HCT116 (cell line): ENCODE measurements around the gene RAVER1. TPM values are rescaled to one million over a fixed set of nuclear protein-coding genes. Genes with fewer than 3 reads are reported as not detected.
"Not testable (repeated sequence)": the region's sequence is repeated elsewhere in the genome, so short reads cannot be mapped to it uniquely, and the experiment has no call there.

Source experiments
- ATAC-seq: fragments of 200-7000 bp; cut with Tn5 transposase; 2 replicates; pipeline ENCODE4 v1.9.1; 2020; ENCODE audit warnings: mild to moderate bottlenecking, moderate library complexity
- BruUV-seq: library from RNA; stranded (reverse); fragments of 400-500 nt; replicated peaks from 2 replicates; lab custom pipeline; 2021; lab: Mats Ljungman, UMichigan
- CTCF ChIA-PET: fragments of 300-600 bp; sonication (Branson Sonifier 250); formaldehyde crosslinking; loops from one replicate; lab custom pipeline; 2021; ENCODE audit warnings: antibody characterized with exemption; lab: Charles Lee
- POLR2A ChIA-PET: fragments of 300-600, 350-600 bp; sonication (Branson Sonifier 250); formaldehyde crosslinking; loops from one replicate; lab custom pipeline; 2021; ENCODE audit warnings: antibody characterized with exemption; lab: Charles Lee
- RAD21 ChIA-PET, 2 experiments: fragments of 300-600 bp; sonication (Branson Sonifier 250); formaldehyde crosslinking; loops; one replicate each; lab custom pipeline; 2023; ENCODE audit warnings: low total read pairs in 2 of 2; ENCODE audit not compliant: uncharacterized antibody in 2 of 2, unreplicated experiment in 2 of 2, low non-redundant PET in 1 of 2; lab: Charles Lee
- DNase-seq: peaks from one replicate; pipeline ENCODE4 v3.0.0-alpha.2; 2010; ENCODE audit warnings: low read depth, low spot score
- H2AFZ ChIP-seq: fragments of 200-600 bp; shearing (Covaris generic), sonication (generic); 2 replicates; pipeline ENCODE4 v1.6.1; 2017; ENCODE audit warnings: low read depth, mixed run types, mixed read lengths, antibody characterized with exemption, low read length; ENCODE audit not compliant: poor library complexity, severe bottlenecking
- H3K27ac ChIP-seq: 2 replicates; pipeline ENCODE4 v1.5.1; 2012; ENCODE audit warnings: low read depth, low read length
- H3K27me3 ChIP-seq: fragments of 200-600 bp; sonication (generic); 2 replicates; pipeline ENCODE4 v1.6.1; 2016; ENCODE audit warnings: mixed run types, low read length, mixed read lengths; ENCODE audit not compliant: insufficient read depth
- H3K36me3 ChIP-seq, 2 experiments: fragments of 200-500 bp in 1 of 2; fragments of 200-600 bp in 1 of 2; sonication (Bioruptor generic) in 1 of 2; sonication (generic) in 1 of 2; 2 replicates each; pipeline versions ENCODE4 v1.5.1 to v1.6.1; 2014 to 2016; ENCODE audit warnings: low read length in 2 of 2, inconsistent platforms in 1 of 2, mixed read lengths in 1 of 2, mixed run types in 1 of 2; ENCODE audit not compliant: insufficient read depth in 2 of 2, control insufficient read depth in 1 of 2
- H3K4me1 ChIP-seq, 2 experiments: fragments of 200-600 bp in 1 of 2; sonication (generic) in 1 of 2; 2 replicates each; pipeline versions ENCODE4 v1.5.1 to v1.6.1; 2012 to 2017; ENCODE audit warnings: low read length in 2 of 2, inconsistent platforms in 1 of 2, mild to moderate bottlenecking in 1 of 2, mixed read lengths in 1 of 2, mixed run types in 1 of 2, moderate library complexity in 1 of 2; ENCODE audit not compliant: insufficient read depth in 2 of 2, control insufficient read depth in 1 of 2
- H3K4me2 ChIP-seq: fragments of 200-600 bp; sonication (generic); 2 replicates; pipeline ENCODE4 v1.6.1; 2017; ENCODE audit warnings: mixed run types, low read length, mixed read lengths
- H3K4me3 ChIP-seq, 2 experiments: fragments of 200-600 bp in 1 of 2; sonication (generic) in 1 of 2; replicated peaks in 1 of 2; 2 replicates each; pipeline ENCODE4 v1.5.1; 2011 to 2016; ENCODE audit warnings: low read length in 2 of 2, control low read depth in 1 of 2, low read depth in 1 of 2, mild to moderate bottlenecking in 1 of 2, mixed read lengths in 1 of 2, mixed run types in 1 of 2
- H3K79me2 ChIP-seq: fragments of 200-600 bp; sonication (generic); 2 replicates; pipeline ENCODE4 v1.6.1; 2017; ENCODE audit warnings: mild to moderate bottlenecking, mixed run types, low read length, moderate library complexity, mixed read lengths; ENCODE audit not compliant: insufficient read depth
- H3K9ac ChIP-seq: fragments of 200-600 bp; sonication (generic); 2 replicates; pipeline ENCODE4 v1.6.1; 2016; ENCODE audit warnings: low read length, mixed read lengths
- H3K9me2 ChIP-seq: fragments of 200-600 bp; sonication (generic), shearing (Covaris generic); 2 replicates; pipeline ENCODE4 v1.6.1; 2017; ENCODE audit warnings: mixed run types, mild to moderate bottlenecking, moderate library complexity; ENCODE audit not compliant: insufficient read depth
- H3K9me3 ChIP-seq, 2 experiments: fragments of 200-500 bp in 1 of 2; fragments of 200-600 bp in 1 of 2; sonication (Bioruptor generic) in 1 of 2; sonication (generic) in 1 of 2; 2 replicates each; pipeline ENCODE4 v1.6.1; 2014 to 2017; ENCODE audit warnings: low read length in 2 of 2, mixed read lengths in 2 of 2, inconsistent platforms in 1 of 2, low read depth in 1 of 2, mild to moderate bottlenecking in 1 of 2, mixed run types in 1 of 2, moderate library complexity in 1 of 2; ENCODE audit not compliant: control insufficient read depth in 1 of 2, insufficient read depth in 1 of 2
- H4K20me1 ChIP-seq: fragments of 200-600 bp; sonication (generic), shearing (Covaris generic); 2 replicates; pipeline ENCODE4 v1.6.1; 2017; ENCODE audit warnings: mixed run types, mild to moderate bottlenecking, moderate library complexity; ENCODE audit not compliant: insufficient read depth
- CBX3 ChIP-seq: IDR thresholded peaks from 2 replicates; pipeline ENCODE4 v1.6.1; 2012; ENCODE audit warnings: low read depth
- EZH2phosphoT487 ChIP-seq: fragments of 200-600 bp; IDR thresholded peaks from 2 replicates; pipeline ENCODE4 v1.6.1; 2018; ENCODE audit warnings: antibody characterized with exemption, borderline replicate concordance
- POLR2A ChIP-seq: IDR thresholded peaks from 2 replicates; pipeline ENCODE4 v1.7.0; 2011; ENCODE audit warnings: borderline replicate concordance; ENCODE audit not compliant: insufficient read depth, insufficient read length; ENCODE audit errors: extremely low read depth
- intact Hi-C: fragments of 100-400 bp; cut with micrococcal nuclease; formaldehyde crosslinking; loops from 2 replicates; pipeline ENCODE4 v1.10.0; 2022
- total RNA-seq: library from RNA; stranded (reverse); gene quantifications from one replicate; pipeline ENCODE4 v1.2.1, GENCODE V29; 2021; ENCODE audit not compliant: unreplicated experiment
- TF ChIP-seq, protein P1 (sequence below): IDR thresholded peaks from 2 replicates; pipeline ENCODE4 v1.6.1; 2012; ENCODE audit warnings: low read depth

RAVER1 gene
- total RNA-seq, 1 experiment from 2014 or later, result 71.0 TPM

DNA sequence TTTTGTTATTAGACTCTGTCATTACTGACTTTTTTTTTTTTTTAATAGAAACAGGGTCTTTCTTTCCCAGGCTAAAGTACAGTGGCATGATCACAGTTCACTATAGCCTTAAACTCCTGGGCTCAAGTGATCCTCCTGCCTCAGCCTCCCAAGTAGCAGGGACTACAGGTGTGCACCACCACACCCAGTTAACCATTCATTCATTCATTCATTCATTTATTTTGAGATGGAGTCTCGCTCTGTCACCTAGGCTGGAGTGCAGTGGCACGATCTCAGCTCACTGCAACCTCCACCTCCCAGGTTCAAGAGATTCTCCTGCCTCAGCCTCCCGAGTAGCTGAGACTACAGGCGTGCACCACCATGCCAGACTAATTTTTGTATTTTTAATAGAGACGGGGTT lies 51.3 kb downstream of the RAVER1 start:
- H3K9me2 ChIP-seq, BruUV-seq, H3K9ac ChIP-seq, ATAC-seq, H3K79me2 ChIP-seq, H3K27me3 ChIP-seq, CTCF ChIA-PET, H3K36me3 ChIP-seq, H4K20me1 ChIP-seq, H3K27ac ChIP-seq, H3K4me2 ChIP-seq, RAD21 ChIA-PET, intact Hi-C loops, H3K9me3 ChIP-seq, DNase-seq, POLR2A ChIA-PET, H3K4me3 ChIP-seq, H2AFZ ChIP-seq: not testable (repeated sequence)
- H3K4me1 ChIP-seq, result peaks cover 9 to 30% of the 10 kb centered on the region in 2 experiments

DNA sequence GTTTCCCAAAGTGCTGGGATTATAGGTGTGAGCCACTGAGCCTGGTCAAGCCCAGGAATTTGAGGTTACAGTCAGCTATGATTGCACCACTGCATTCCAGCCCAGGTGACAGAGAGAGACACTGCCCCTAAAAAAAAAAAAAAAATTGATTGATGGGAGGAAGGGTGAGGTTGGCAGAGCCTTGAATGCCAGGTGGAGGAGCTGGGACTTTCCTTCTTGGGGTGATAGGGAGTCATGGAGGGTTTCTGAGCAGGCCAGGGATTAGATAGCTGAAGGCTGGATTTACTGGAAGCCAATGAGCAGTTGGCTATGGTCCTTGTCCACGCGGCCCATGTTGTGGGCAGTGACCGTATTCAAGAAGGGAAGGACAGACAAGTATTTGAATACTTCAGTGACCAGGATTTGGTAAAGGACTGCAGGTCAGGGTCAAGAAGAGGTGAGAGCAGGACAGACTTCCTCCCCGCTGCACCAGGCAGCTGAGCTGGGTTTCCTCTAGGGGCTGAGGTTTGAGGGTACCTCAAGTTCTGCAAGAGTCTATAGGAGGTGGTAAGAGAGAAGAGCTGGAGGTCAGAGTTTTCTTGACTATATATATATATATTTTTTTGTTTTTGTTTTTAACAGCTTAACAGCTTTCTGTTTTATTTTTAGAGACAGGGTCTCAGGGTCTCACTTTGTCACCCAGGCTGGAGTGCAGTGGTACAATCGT lies 53.4 kb downstream of the RAVER1 start:
- Histone ChIP-seq H3K27ac (no peak overlapping the region), H3K9me3 (no peaks in the 10 kb centered on the region), H3K4me3 (no peak overlapping the region), H3K9ac (no peak overlapping the region), H3K9me2 (no peaks in the 10 kb centered on the region), H4K20me1 (no peaks in the 10 kb centered on the region), H3K4me2 (no peak overlapping the region), H3K4me1 (peaks cover 9 to 18% of the 10 kb centered on the region in 2 experiments), H3K27me3 (no peaks in the 10 kb centered on the region), H3K36me3 (peaks cover 0 to 5% of the 10 kb centered on the region in 2 experiments; a peak in 2 of 4 replicates), H3K79me2 (no peaks in the 10 kb centered on the region), H2AFZ (no peak overlapping the region)
- DNase-seq, result no peak
- BruUV-seq, result no TSS peak
- no peak for TF ChIP-seq POLR2A
- no peak for TF ChIP-seq CBX3
- TF ChIP-seq, protein P1, sequence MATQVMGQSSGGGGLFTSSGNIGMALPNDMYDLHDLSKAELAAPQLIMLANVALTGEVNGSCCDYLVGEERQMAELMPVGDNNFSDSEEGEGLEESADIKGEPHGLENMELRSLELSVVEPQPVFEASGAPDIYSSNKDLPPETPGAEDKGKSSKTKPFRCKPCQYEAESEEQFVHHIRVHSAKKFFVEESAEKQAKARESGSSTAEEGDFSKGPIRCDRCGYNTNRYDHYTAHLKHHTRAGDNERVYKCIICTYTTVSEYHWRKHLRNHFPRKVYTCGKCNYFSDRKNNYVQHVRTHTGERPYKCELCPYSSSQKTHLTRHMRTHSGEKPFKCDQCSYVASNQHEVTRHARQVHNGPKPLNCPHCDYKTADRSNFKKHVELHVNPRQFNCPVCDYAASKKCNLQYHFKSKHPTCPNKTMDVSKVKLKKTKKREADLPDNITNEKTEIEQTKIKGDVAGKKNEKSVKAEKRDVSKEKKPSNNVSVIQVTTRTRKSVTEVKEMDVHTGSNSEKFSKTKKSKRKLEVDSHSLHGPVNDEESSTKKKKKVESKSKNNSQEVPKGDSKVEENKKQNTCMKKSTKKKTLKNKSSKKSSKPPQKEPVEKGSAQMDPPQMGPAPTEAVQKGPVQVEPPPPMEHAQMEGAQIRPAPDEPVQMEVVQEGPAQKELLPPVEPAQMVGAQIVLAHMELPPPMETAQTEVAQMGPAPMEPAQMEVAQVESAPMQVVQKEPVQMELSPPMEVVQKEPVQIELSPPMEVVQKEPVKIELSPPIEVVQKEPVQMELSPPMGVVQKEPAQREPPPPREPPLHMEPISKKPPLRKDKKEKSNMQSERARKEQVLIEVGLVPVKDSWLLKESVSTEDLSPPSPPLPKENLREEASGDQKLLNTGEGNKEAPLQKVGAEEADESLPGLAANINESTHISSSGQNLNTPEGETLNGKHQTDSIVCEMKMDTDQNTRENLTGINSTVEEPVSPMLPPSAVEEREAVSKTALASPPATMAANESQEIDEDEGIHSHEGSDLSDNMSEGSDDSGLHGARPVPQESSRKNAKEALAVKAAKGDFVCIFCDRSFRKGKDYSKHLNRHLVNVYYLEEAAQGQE, result no peak
- no peak for TF ChIP-seq EZH2phosphoT487
- POLR2A ChIA-PET, result interaction anchor here (1.2 kb wide), 1 partner anchor 10 kb away, joined by 8 read pairs; the partner anchor contains the start of gene ICAM5
- ATAC-seq, result no peak
- CTCF ChIA-PET, result interaction anchor here (0.9 to 1.7 kb wide), 4 partner anchors 9 to 109 kb away, joined by 3 to 10 read pairs (median 4); partner anchors contain the start of gene ICAM1
- intact Hi-C loops, result no loop called here
- RAD21 ChIA-PET, result no interaction called here
